ENCODE data around the gene DNAJC5. TPM values are rescaled to one million over a fixed set of nuclear protein-coding genes. Genes with fewer than 3 reads are reported as not detected.
A peak's percentile ranks its signal among the peaks of the same experiment; 100 is the strongest.
"Not testable (repeated sequence)": the region's sequence is repeated elsewhere in the genome, so short reads cannot be mapped to it uniquely, and the experiment has no call there.

The DNAJC5 gene
- total RNA-seq, 1 donor from 2014 or later, result 47.3 TPM

DNA sequence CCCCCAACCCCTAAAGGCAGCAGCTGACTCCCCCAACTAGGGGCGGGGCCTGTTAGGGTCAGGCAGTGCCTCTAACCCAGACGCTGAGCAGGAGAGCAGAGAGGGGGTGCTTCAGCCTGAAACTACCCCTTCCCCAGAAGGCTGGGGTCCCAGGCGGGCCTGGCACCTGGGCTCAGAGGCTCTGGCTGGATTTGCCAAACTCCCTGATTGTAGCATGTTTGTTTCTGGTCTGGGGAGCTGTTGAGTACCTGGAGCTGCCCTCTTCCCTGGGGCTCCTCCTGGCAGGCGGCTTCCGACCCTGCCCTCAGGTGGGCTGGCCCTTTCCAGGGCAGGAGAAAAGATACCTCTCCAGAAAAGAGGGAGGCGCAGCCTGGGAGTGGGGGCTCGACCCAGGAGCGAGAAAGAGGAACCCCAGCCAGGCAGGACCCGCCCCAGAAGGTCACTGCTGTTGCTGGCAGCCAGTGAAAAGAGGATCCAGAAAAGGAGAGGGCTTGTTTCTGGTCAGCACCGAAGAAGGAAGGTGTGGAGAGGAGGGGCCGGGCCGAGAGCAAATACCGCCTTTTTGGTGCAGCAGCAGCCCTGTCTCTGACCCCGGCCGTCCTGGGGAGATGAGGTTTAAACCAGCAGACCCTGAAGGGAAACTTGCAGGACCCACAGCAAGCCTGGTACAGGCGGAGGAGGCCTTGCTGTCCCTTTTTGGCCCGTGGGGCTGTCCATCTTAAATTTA is 34.4 kb upstream of the DNAJC5 start:
- intact Hi-C loops (cut with micrococcal nuclease), result loop anchor here (10.0 kb wide), 1 partner anchor 76 kb away; no protein-coding TSS in a partner anchor
- no peak for ATAC-seq
- peak; percentile 42 for DNase-seq

- no peak for DNase-seq
- no peak for ATAC-seq
- intact Hi-C loops (cut with micrococcal nuclease), result loop anchor here (10.0 kb wide), 1 partner anchor 77 kb away; no protein-coding TSS in a partner anchor
Measured at GRCh38 chr20:63861365-63861934, 33.5 kb upstream of the DNAJC5 start, which contains the start of gene ABHD16B. TSS of gene ABHD16B (plus strand) at chr20:63861498. CDS start at chr20:63861541, 43 bp downstream.

DNA sequence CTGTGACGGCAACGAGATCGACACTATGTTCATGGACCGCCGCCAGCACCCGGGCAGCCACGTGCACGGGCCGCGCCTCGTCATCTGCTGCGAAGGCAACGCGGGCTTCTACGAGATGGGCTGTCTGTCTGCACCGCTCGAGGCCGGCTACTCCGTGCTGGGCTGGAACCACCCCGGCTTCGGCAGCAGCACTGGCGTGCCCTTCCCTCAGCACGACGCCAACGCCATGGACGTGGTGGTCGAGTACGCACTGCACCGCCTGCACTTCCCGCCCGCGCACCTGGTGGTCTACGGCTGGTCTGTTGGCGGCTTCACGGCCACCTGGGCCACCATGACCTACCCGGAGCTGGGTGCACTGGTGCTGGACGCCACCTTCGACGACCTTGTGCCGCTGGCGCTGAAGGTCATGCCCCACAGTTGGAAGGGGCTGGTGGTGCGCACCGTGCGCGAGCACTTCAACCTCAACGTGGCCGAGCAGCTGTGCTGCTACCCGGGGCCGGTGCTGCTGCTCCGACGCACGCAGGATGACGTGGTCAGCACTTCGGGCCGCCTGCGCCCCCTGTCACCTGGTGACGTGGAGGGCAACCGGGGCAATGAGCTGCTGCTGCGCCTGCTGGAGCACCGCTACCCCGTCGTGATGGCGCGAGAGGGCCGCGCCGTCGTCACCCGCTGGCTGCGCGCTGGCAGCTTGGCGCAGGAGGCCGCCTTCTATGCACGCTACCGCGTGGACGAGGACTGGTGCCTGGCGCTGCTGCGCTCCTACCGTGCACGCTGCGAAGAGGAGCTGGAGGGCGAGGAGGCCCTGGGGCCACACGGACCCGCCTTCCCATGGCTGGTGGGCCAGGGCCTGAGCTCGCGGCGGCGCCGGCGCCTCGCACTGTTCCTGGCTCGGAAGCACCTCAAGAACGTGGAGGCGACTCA is 32.7 kb upstream of the DNAJC5 start:
- intact Hi-C loops (cut with micrococcal nuclease), result loop anchor here (10.0 kb wide), 1 partner anchor 77 kb away; no protein-coding TSS in a partner anchor
- no peak for DNase-seq
- ATAC-seq, result no peak

- intact Hi-C loops (cut with micrococcal nuclease), result loop anchor here (10.0 kb wide), 1 partner anchor 78 kb away; no protein-coding TSS in a partner anchor
- ATAC-seq, result no peak
- no peak for DNase-seq
Measured at GRCh38 chr20:63863021-63863797, 31.7 kb upstream of the DNAJC5 start.

GRCh38 chr20:63863798-63864544 is 31.0 kb upstream of the DNAJC5 start:
- ATAC-seq (peak; percentile 84), DNase-seq (peak; percentile 92)
- intact Hi-C loops (cut with micrococcal nuclease), result loop anchor here (10.0 kb wide), 1 partner anchor 79 kb away; no protein-coding TSS in a partner anchor

GRCh38 chr20:63864545-63864977 is 30.4 kb upstream of the DNAJC5 start:
- ATAC-seq (no peak), DNase-seq (no peak)
- intact Hi-C loops (cut with micrococcal nuclease), result loop anchor here (10.0 kb wide), 1 partner anchor 80 kb away; no protein-coding TSS in a partner anchor

DNA sequence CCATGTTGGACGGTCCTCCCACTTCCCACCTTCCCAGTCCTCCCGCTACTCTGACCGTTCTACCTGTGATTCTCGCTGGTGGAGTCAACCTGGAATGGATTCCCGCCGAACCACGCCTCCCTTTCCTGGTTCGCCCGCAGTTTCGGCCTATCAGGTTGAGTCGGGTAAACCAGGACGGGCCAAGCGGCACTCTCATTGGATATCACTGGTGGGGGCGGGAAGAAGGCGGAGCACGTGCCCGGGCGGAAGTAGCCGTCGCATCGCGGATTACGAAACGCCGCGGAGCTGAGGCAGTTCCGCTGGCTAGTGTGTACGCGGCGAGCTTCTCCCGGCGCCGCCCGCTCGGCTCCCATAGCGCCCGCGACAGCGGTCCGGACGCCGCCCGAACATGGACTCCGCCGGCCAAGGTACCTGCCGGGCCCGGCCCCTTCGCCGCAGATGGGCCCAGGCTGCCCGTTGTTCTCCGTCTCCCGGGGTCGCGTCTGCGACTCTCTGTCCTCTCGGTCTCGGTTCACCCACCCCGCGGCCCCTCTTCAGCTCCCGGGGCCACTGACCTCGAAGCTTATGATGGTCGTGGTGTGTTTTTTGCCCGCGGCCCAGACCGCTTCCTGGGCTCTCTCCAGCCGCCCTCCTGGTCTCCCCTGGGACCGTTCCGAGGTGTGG is 29.8 kb upstream of the DNAJC5 start, which contains the start of gene TPD52L2:
Gene TPD52L2, plus strand, starts transcription at position 293 of the 663 bp plus-strand sequence. Its CDS starts 96 bp downstream, at position 389.
- DNase-seq, result peak; percentile 98
- ATAC-seq, result peak; percentile 95
- intact Hi-C loops (cut with micrococcal nuclease), result loop anchor here (10.0 kb wide), 1 partner anchor 80 kb away; no protein-coding TSS in a partner anchor

- intact Hi-C loops (cut with micrococcal nuclease), result loop anchor here (10.0 kb wide), 1 partner anchor 82 kb away; no protein-coding TSS in a partner anchor
- not testable (repeated sequence) for ATAC-seq, DNase-seq
Measured at GRCh38 chr20:63867042-63867441, 27.9 kb upstream of the DNAJC5 start.

- intact Hi-C loops (cut with micrococcal nuclease), result loop anchor here (10.0 kb wide), 1 partner anchor 83 kb away; no protein-coding TSS in a partner anchor
- DNase-seq, result no peak
- ATAC-seq, result no peak
Measured at GRCh38 chr20:63868264-63868663, 26.7 kb upstream of the DNAJC5 start.

DNA sequence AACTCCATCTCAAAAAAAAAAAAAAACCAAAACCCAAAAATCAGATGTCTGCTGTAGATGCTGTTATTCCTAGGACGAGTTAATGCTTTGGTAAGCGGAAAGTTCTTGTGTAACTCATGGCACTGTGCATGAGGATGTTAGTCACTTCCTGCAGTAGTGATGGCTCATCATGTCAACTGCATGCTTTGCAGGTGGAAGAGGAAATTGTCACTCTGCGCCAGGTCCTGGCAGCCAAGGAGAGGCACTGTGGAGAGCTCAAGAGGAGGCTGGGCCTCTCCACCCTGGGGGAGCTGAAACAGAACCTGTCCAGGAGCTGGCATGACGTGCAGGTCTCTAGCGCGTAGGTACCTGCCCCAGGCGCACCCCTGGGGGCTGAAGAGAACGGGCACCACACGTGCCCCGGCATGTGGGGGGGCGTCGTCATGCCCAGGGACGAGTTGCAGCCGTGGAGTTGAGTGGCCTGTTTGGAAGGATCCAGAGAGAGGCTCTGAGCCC is 21.4 kb upstream of the DNAJC5 start:
- ATAC-seq (peak; percentile 68), DNase-seq (peak; percentile 53)
- intact Hi-C loops (cut with micrococcal nuclease), result no loop called here

DNA sequence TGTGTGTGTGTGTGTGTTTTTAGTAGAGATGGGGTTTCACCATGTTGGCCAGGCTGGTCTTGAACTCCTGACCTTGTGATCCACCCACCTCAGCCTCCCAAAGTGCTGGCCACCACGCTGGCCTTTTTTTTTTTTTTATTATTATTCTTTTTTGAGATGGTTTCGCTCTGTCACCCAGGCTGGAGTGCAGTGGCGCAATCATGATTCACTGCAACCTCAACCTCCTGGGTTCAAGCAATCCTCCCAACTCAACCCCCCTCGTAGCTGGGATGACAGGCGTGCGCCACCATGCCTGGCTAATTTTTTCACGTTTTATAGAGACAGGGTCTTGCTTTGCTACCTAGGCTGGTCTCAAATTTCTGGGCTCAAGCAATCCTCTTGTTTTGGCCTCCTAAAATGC is 20.7 kb upstream of the DNAJC5 start:
- intact Hi-C loops (cut with micrococcal nuclease), result not testable (repeated sequence)

GRCh38 chr20:63876489-63877036 is 18.4 kb upstream of the DNAJC5 start:
- DNase-seq (no peak), ATAC-seq (no peak)
- intact Hi-C loops (cut with micrococcal nuclease), result no loop called here

More for the DNA sequence above, 20.7 kb upstream of the DNAJC5 start:
- not testable (repeated sequence) for ATAC-seq, DNase-seq

GRCh38 chr20:63877755-63878470 is 17.0 kb upstream of the DNAJC5 start:
- no peak for ATAC-seq
- no peak for DNase-seq
- intact Hi-C loops (cut with micrococcal nuclease), result no loop called here

- DNase-seq, result no peak
- no peak for ATAC-seq
- intact Hi-C loops (cut with micrococcal nuclease), result no loop called here
Measured at GRCh38 chr20:63878899-63879663, 15.8 kb upstream of the DNAJC5 start.

GRCh38 chr20:63880901-63881300 is 14.0 kb upstream of the DNAJC5 start:
- ATAC-seq; intact Hi-C loops (cut with micrococcal nuclease); DNase-seq: not testable (repeated sequence)
